Cerebellar nuclear complex (tissue), 1 donor: ENCODE results near the gene ZBTB22.

ENCODE experiments used
- DNase-seq, 2 experiments: peaks; one replicate each; lab custom pipeline; 2025; lab: John Stamatoyannopoulos, UW

ZBTB22 gene

DNA sequence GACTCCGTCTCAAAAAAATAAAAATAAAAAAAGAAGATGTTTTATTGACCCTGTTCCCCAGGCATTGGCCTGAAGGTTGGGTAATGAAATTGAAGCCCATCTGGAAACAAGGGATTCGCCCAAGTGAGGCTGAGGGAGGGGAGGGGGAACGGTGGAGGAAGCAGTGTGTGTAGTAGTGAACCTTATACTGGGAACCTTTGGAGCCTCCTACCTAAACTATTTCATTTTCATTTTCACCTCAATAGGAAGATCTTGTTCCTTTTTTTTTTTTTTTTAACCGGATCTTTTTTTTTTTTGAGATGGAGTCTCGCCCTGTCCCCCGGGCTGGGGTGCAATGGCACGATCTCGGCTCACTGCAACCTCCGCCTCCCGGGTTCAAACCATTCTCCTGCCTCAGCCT lies 13.2 kb upstream of the ZBTB22 start:
- DNase-seq, result no peak

- no peak for DNase-seq
Observed at GRCh38 chr6:33329058-33329457, 11.5 kb upstream of the ZBTB22 start.

DNA sequence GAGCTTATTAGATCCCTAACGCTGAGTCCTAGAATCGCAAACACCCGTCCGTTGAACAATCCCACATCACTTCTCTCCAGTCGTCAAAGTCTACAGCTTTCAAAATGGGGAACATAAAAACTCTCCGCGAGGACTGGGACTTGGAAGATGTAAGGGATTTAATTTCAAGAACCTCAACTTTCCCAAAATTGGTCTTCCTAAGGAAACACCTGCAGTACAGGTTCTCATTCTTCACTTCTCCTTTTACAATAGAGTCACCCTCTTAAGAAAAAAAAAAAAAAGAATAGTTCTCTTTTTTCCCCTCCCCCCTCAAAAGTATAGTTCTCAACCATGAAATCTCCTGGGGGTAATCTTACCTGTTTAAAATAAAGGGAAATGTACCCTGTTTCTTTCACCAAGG lies 6.6 kb upstream of the ZBTB22 start:
- DNase-seq, result no peak

GRCh38 chr6:33323623-33323948 lies 6.0 kb upstream of the ZBTB22 start:
- DNase-seq, result no peak

DNA sequence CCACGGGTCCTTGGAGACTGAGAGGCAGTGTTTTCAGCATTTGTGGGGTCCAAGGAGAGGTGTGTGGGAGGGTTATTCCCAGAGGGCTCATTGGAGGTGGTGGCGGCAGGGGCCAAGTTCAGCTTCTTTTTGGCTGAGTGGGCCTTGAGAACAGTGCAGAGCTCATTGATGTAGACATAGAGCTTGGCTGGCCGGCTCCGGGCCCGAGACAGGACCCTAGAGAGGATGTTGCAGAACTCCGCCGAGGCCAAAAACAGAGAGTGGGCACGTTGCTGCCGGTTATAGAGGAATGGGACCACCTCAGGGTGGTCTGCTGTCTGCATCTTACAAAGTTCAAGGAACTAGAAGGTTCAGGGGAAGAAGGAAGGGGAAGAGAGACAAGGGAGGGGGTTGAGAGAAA lies 3.7 kb upstream of the ZBTB22 start:
- no peak for DNase-seq

DNA sequence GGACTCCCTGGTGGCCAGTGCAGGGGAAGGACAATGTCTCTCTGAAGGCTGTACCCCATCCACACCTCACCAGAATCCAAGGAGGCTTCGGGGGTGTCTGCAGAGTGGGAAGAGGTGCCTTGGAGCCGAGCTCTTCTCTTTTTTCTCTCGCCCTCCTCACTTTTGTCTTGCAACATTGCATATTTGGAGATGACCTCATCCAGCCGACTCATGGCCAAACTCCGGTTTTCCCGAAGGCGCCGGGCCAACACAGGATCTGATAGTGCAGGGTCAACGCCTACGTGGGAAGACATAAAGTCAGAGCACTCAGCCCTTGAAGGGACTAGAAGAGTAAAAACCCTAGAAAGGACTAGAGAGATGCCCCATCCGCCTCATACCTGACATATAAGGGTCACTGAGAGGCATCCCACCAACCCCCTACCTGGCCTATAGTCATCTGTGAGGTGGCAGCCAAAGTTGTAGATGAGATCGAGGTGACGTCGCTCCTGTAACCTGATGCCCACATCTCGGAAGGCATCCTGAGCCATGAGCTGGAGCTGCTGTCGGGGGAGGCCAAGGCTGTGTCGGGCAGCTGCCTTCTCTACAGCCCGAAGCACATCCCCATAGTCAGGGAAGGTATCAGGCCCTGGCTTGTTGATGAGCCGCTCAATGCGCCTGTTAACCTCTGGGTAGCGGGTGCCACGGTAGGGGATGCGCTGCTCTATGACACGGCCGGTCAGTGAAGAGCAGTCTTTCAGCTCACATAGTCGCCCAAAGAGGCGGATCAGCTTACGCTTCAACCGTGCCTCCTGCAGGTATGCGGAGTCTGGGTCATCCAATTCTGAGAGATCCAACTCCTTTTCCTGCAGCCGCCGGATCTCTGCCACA lies 3.0 kb upstream of the ZBTB22 start:
- no peak for DNase-seq

DNA sequence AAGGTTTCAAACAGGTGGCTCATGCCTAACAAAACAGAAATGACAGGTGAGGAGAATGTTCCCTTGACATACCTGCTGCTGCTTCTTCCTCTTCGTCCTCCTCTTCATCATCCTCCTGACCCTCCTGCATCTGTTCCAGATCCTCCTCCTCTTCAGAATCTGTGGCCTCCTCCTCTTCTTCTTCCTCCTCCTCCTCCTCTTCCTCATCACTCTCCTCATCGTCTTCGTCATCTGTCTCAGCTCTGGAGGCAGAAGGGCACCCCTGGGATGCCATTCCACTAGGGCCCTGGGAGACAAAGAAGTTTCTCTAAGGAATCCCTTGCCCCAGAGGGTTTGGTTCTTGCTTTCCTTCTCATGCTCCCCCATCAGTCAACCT lies 2.4 kb upstream of the ZBTB22 start:
- DNase-seq, result no peak

- DNase-seq, result no peak
Observed at GRCh38 chr6:33318426-33319073, 1.0 kb upstream of the ZBTB22 start.

GRCh38 chr6:33317419-33317668 lies 200 bp downstream of the ZBTB22 start:
- DNase-seq, result no peak

DNA sequence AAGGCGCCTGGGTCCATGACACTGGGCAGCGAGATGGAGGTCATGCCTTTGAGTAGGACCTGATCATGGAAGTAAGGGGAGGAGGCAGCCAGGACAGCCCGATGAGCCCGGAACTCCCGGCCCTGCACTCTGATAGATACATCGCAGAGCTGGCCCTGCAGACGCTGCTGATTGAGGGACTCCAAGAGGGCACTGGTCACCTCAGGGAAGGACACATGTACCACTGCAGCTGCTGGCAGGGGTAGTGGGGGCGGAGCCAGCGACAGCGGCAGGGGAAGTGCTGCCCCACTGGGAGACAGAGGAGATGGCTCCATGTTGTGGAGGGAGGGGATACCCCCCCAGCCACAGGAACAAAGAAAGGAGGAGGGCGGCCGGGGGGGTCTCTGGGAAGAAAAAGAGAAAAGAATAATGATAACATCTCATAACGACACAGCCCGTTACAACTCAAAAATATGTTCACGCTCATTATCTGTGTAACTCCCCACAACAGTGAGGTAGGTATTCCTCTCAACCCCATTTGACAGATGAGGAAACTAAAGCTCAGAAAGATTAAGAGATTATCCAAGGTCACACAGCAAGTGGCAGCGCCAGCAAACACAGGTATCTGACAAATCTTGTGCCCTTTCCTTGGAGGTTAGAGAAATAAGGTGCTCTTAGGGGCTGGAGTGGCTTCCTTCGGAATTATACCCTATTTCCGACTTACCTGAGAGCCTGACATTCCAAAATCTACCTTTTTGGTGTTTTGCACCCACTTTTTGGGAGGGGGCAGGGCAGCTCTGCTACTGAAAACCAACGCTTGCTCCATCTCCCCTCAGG lies 733 bp downstream of the ZBTB22 start:
- no peak for DNase-seq

DNA sequence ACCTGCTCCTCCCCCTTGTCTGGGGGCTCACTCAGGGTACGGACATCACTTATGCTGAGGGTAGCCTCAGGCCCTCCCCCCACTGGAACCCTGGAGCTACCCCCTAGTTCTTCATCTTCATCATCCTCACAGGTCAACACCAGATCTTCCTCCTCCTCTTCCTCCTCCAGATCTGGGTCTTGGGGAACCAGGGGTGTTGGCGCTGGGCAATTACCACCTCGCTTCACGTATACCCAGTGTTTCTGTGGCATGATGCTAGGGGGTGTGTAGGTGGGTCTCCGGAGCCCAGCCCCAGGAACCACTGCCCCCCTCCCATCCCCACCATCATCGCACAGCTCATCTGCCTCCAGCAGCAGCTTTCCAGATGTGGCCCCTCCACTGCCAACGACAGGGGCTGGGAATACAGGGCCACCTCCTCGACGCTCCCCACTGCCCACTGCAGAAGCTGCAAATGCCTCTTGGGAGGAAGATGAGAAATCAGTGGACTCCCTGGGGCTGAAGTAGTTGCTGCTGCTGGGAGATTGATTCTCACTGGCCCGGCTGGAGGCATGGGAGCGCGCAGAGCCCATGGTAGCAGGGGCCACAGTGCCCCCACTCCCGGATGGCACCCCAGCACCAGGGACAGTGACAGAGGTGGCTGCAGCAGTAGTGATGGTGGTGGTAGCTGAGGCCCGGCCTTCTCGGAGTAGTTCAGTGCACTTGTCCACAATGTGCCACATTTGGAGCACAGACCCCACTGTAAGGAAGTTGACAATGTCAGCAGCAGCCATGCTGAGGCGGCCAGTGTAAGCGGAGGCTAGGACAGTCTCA lies 1.5 kb downstream of the ZBTB22 start:
- no peak for DNase-seq

- DNase-seq, result no peak
Observed at GRCh38 chr6:33314943-33315792, 2.4 kb downstream of the ZBTB22 start.

GRCh38 chr6:33314515-33314942 lies 3.0 kb downstream of the ZBTB22 start:
- DNase-seq, result no peak

- no peak for DNase-seq
Observed at GRCh38 chr6:33313709-33314514, 3.6 kb downstream of the ZBTB22 start, which contains the start of gene TAPBP. TSS of gene TAPBP (minus strand) at chr6:33314078. CDS start at chr6:33314041, 37 bp downstream.

DNA sequence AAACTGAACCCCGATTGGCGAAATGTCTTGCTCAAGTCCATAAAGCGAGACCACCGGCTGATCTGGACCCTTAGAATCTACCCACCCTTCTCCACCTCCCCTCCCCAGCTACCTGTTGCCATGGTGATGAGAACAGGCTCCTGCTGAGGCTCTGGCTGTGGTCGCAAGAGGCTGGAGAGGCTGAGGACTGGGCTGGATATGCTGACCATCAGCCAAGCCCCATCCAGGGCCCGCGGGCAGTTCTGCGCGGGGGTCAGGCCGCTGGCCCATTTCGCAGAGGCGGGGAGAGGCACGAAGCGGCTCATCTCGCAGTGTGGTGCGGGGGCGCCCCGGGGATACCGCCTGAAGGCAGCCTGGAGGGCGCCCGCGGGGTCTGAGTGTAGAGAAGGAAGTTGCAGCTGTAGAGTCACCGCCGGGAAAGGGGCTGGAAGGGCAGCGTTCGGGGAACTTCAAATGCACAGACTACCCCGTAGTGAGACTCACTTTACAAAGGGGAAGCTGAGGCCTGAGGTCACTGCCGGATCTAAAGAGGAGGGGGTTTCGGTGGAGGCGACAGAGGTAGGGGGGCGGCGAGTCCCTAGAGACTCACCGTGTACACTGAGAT lies 4.3 kb downstream of the ZBTB22 start:
- DNase-seq, result no peak

DNA sequence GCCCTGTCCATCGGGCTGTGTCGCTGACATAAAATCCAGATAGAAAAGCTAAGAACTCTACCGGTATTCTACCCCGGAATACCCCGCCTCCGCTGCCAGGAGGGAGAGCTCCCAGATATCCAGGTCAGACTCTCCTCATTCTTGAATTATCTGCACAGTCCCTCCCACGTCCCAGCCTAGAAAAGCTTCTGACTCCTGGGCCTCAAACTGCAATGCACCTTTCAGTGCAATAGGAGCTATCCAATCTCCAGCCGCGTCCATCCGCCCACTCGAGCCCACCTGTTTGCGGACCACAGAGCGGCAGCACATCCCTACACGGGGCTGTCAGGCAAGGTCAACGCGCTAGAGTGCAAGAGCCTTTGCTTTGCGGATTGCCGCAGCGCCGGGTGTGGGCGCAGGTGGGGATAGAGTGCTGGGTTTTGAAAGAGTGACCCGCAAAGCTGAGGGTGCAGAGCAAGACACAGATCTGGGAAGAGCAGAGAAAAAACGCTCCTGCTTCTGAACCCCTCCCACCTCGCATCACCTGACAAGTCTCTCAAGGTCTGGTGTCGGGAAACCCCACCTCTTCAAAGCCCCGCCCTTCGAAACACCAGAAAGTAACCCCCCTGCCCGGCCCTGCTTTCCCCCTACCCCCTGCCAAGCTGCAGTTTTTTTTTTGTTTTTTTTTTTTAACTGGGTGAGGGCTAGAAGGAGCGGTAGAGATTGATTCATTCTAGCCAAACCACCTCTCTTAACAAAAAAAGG lies 5.0 kb downstream of the ZBTB22 start:
- DNase-seq, result peak; percentile 65 to 67

- no peak for DNase-seq
Observed at GRCh38 chr6:33306356-33306755, 11.2 kb downstream of the ZBTB22 start.

DNA sequence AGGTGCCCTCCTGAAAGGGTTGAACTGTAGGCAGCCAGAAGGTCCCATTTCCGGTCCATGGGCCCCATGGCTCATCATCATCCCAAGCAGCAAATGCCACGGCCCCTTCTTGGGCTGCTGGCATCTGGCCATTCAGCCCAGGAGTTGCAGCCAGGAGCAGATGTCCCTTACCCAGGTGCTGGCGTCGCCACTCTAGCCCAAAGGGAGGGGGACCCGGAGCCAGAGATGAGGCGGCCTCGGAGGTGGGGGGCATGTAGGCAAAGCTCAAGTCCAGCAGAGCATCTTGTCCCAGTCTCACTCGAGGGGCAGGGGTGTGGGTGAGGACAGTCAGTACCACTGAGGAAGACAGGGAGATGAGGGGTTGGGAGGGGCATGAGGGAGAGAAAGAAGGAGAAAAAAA lies 12.5 kb downstream of the ZBTB22 start:
- DNase-seq, result no peak

- DNase-seq, result no peak
Observed at GRCh38 chr6:33304216-33304615, 13.3 kb downstream of the ZBTB22 start.
